ENCODE measurements around the gene RNASE1.

Gene RNASE1

GRCh38 chr14:20798932-20799331 lies 3.7 kb downstream of the RNASE1 start:
- no peak for TF ChIP-seq CTCF (IDR thresholded peaks at IDR 0.05; ENCODE audit: low read depth, low read length)
- no peak overlapping the region for H3K4me3 ChIP-seq (ENCODE audit: low read depth, low read length)
- DNase-seq (ENCODE audit: low read depth, low spot score) = no peak
- in situ Hi-C loops (cut with HindIII; ENCODE audit: low sequenced_read_pairs) = no loop called here

- in situ Hi-C loops (cut with HindIII; ENCODE audit: low sequenced_read_pairs) = no loop called here
- H3K4me3 ChIP-seq (ENCODE audit: low read depth, low read length) = no peak overlapping the region
- no peak for TF ChIP-seq CTCF (IDR thresholded peaks at IDR 0.05; ENCODE audit: low read depth, low read length)
- no peak for DNase-seq (ENCODE audit: low read depth, low spot score)
Observed at GRCh38 chr14:20798318-20798717, 4.3 kb downstream of the RNASE1 start.

GRCh38 chr14:20797164-20797563 lies 5.5 kb downstream of the RNASE1 start:
- H3K4me3 ChIP-seq (ENCODE audit: low read depth, low read length) = no peak overlapping the region
- in situ Hi-C loops (cut with HindIII; ENCODE audit: low sequenced_read_pairs) = no loop called here
- TF ChIP-seq CTCF (IDR thresholded peaks at IDR 0.05; ENCODE audit: low read depth, low read length) = no peak
- no peak for DNase-seq (ENCODE audit: low read depth, low spot score)

GRCh38 chr14:20794644-20795369 lies 7.8 kb downstream of the RNASE1 start:
- no peak overlapping the region for H3K4me3 ChIP-seq (ENCODE audit: low read depth, low read length)
- DNase-seq (ENCODE audit: low read depth, low spot score) = no peak
- no peak for TF ChIP-seq CTCF (IDR thresholded peaks at IDR 0.05; ENCODE audit: low read depth, low read length)
- in situ Hi-C loops (cut with HindIII; ENCODE audit: low sequenced_read_pairs) = no loop called here

GRCh38 chr14:20792556-20792955 lies 10.1 kb downstream of the RNASE1 start:
- in situ Hi-C loops (cut with HindIII; ENCODE audit: low sequenced_read_pairs) = no loop called here
- no peak overlapping the region for H3K4me3 ChIP-seq (ENCODE audit: low read depth, low read length)
- no peak for TF ChIP-seq CTCF (IDR thresholded peaks at IDR 0.05; ENCODE audit: low read depth, low read length)
- DNase-seq (ENCODE audit: low read depth, low spot score) = no peak

- no peak for DNase-seq (ENCODE audit: low read depth, low spot score)
- H3K4me3 ChIP-seq (ENCODE audit: low read depth, low read length) = no peak overlapping the region
- in situ Hi-C loops (cut with HindIII; ENCODE audit: low sequenced_read_pairs) = no loop called here
- no peak for TF ChIP-seq CTCF (IDR thresholded peaks at IDR 0.05; ENCODE audit: low read depth, low read length)
Observed at GRCh38 chr14:20791597-20791996, 11.0 kb downstream of the RNASE1 start.
